PC-3 (cell line): ENCODE measurements around the gene CACNA1S. TPM values are rescaled to one million over a fixed set of nuclear protein-coding genes. Genes with fewer than 3 reads are reported as not detected.

Experiments
- ATAC-seq: fragments of 200-7000 bp; cut with Tn5 transposase; 2 replicates; pipeline ENCODE4 v1.9.1; 2020; ENCODE audit warnings: mild to moderate bottlenecking, moderate library complexity
- BruUV-seq: library from RNA; stranded (reverse); fragments of 400-500 nt; replicated peaks from 2 replicates; lab custom pipeline; 2021; lab: Mats Ljungman, UMichigan
- CTCF ChIA-PET: fragments of 300-600 bp; sonication (Branson Sonifier 250); formaldehyde crosslinking; loops from one replicate; lab custom pipeline; 2022; ENCODE audit warnings: antibody characterized with exemption; lab: Charles Lee
- POLR2A ChIA-PET: fragments of 300-600 bp; sonication (Branson Sonifier 250); formaldehyde crosslinking; loops from one replicate; lab custom pipeline; 2022; ENCODE audit warnings: antibody characterized with exemption; ENCODE audit not compliant: unreplicated experiment; lab: Charles Lee
- DNase-seq: peaks from one replicate; pipeline ENCODE4 v3.0.0-alpha.2; 2015
- H2AFZ ChIP-seq: fragments of 300-600 bp; sonication (generic); 2 replicates; pipeline ENCODE4 v1.6.0; 2016; ENCODE audit warnings: antibody characterized with exemption, low read length
- H3F3A ChIP-seq: fragments of 300-600 bp; sonication (generic); one replicate; pipeline ENCODE4 v1.6.0; 2017; ENCODE audit warnings: antibody characterized with exemption, low read length, control low read depth, mild to moderate bottlenecking; ENCODE audit not compliant: unreplicated experiment
- H3K27ac ChIP-seq: fragments of 300-600 bp; sonication (generic); 2 replicates; pipeline ENCODE4 v1.5.1; 2016; ENCODE audit warnings: mild to moderate bottlenecking, low read length
- H3K27me3 ChIP-seq: fragments of 300-600 bp; sonication (generic); 2 replicates; pipeline ENCODE4 v1.6.1; 2016; ENCODE audit warnings: low read length, mixed read lengths
- H3K36me3 ChIP-seq: fragments of 300-600 bp; sonication (generic); 2 replicates; pipeline ENCODE4 v1.6.1; 2016; ENCODE audit warnings: low read depth, mixed run types, low read length, mixed read lengths
- H3K4me1 ChIP-seq: fragments of 300-600 bp; sonication (generic); 2 replicates; pipeline ENCODE4 v1.5.1; 2016; ENCODE audit warnings: low read length; ENCODE audit not compliant: insufficient read depth
- H3K4me2 ChIP-seq: fragments of 300-600 bp; sonication (generic); 2 replicates; pipeline ENCODE4 v1.6.0; 2016; ENCODE audit warnings: low read length
- H3K4me3 ChIP-seq: fragments of 300-600 bp; sonication (generic); 2 replicates; pipeline ENCODE4 v1.5.1; 2016; ENCODE audit warnings: mild to moderate bottlenecking, low read length, mixed read lengths
- H3K79me2 ChIP-seq: fragments of 300-600 bp; sonication (generic); 2 replicates; pipeline ENCODE4 v1.6.1; 2017; ENCODE audit warnings: low read length, mixed read lengths
- H3K9ac ChIP-seq: fragments of 300-600 bp; sonication (generic); 2 replicates; pipeline ENCODE4 v1.6.0; 2016; ENCODE audit warnings: mild to moderate bottlenecking, low read length
- H3K9me2 ChIP-seq: fragments of 300-600 bp; sonication (generic); replicated peaks from 2 replicates; pipeline ENCODE4 v1.6.1; 2016; ENCODE audit warnings: mixed run types, low read length, mixed read lengths
- H3K9me3 ChIP-seq: fragments of 300-600 bp; sonication (generic); 2 replicates; pipeline ENCODE4 v1.6.1; 2016; ENCODE audit warnings: low read length, mixed read lengths
- H4K20me1 ChIP-seq: fragments of 300-600 bp; sonication (generic); 2 replicates; pipeline ENCODE4 v1.6.1; 2016; ENCODE audit warnings: low read length, mixed read lengths
- EZH2 ChIP-seq: fragments of 300-600 bp; sonication (generic); IDR thresholded peaks from one replicate; pipeline ENCODE4 v1.6.1; 2017; ENCODE audit warnings: antibody characterized with exemption, mild to moderate bottlenecking, low read length; ENCODE audit not compliant: unreplicated experiment
- EZH2phosphoT487 ChIP-seq: fragments of 300-600 bp; sonication (generic); IDR thresholded peaks from 2 replicates; pipeline ENCODE4 v1.6.1; 2018; ENCODE audit warnings: mild to moderate bottlenecking, antibody characterized with exemption, low read length, borderline replicate concordance
- intact Hi-C: fragments of 100-400 bp; cut with micrococcal nuclease; formaldehyde crosslinking; loops from 2 replicates; pipeline ENCODE4 v1.9.0; 2023
- total RNA-seq: library from RNA; depleted of rRNA; stranded (reverse); fragments of >200 nt; gene quantifications from 2 replicates; pipeline ENCODE4 v1.2.3, GENCODE V29; 2014
- TF ChIP-seq, protein P1 (sequence below): fragments of 300-600 bp; sonication (generic); conservative IDR thresholded peaks from 2 replicates; pipeline ENCODE4 v1.5.1; 2017; ENCODE audit warnings: antibody characterized with exemption, low read depth, mild to moderate bottlenecking, low read length

The CACNA1S gene
- total RNA-seq, 1 experiment from 2014 or later: not detected

DNA sequence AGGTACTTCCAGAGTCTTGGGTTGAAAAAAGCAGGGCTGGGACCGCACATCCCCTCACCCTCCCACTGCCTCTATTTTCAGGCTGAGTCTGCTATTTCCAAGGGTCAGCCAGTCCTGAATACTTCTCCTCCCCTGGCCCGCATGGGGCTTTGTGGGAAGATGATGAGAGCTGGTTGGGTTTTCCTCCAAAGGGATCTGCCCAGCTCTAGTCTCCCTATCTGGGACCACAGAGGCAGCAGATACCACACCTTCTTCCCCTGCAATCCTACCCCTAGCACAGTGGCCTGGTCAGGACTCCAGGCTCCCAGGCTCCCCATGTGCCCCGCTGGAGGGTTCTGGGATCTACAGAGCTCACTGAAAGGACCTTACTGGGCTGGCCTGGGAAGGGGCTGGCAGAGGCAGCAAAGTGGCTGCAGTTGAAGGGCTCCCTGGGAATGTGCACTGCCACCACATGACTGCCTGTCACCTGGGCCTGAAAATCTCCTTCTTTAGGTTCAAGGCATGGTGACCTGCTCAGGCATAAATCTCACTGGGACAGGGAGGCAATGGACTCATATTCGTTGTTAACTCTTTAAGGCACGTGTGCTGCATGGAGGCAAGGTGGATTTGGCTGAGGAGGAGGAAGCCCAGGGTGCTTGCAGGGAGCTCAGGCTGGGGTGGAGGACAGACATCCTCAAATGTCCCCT, 13.1 kb downstream of the CACNA1S start:
- no TSS peak for BruUV-seq
- CTCF ChIA-PET: interaction anchor here (0.6 to 0.7 kb wide), 2 partner anchors 22 to 119 kb away, joined by 3 to 4 read pairs; no protein-coding TSS in a partner anchor
- H3F3A ChIP-seq: no peaks in the 10 kb centered on the region

DNA sequence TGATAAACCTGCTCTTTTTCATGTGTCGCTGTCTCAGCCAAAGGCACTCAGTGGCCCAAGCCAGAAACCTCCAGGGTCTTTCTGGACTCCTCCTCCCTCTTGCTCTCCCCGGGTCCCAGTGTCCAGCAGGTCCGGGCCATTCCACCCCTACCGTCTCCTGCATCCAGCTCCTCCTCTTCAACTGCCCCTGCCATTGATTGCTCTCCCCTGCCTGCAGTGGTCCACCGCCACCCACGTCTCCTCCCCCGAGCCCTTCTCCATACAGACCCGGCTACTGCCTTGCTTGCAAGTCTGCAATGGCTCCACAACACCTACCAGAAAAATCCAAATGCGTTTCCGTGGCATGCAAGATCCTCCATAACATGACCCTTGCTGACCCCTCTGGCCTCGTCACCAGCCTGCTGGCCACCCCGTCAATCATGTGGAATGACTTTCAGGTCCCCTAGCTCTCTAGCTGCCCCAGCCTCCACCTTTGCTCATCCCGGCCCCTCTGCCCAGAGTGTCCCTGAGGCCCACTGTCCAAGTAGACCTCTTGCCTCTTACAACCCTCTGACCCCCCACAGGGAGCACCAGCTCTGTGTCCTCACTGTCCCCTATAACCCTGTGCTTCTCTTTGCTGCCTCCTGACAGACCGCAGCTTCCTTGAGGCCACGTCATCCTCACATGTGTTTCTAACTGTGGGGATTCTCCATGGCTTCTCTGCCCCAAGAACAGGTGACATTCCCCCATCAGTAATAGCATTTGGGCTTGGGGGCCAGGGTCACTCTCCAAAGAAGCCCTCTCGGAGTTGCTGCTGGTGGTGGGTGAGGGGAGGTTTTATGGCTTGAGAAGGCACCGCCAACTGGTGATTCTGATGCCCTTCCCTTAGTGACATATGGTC, 15.0 kb downstream of the CACNA1S start:
- H3K9ac ChIP-seq: no peak overlapping the region
- POLR2A ChIA-PET: no interaction called here
- H3K4me3 ChIP-seq: no peak overlapping the region

More for the DNA sequence above, 13.1 kb downstream of the CACNA1S start:
- Histone ChIP-seq H3K27ac (no peak overlapping the region), H3K4me1 (no peaks in the 10 kb centered on the region), H3K27me3 (peaks cover 84% of the 10 kb centered on the region), H3K4me2 (no peak overlapping the region), H3K4me3 (no peak overlapping the region), H3K36me3 (no peaks in the 10 kb centered on the region), H3K9ac (no peak overlapping the region), H3K9me2 (no peaks in the 10 kb centered on the region), H3K79me2 (no peaks in the 10 kb centered on the region), H2AFZ (no peak overlapping the region), H3K9me3 (no peaks in the 10 kb centered on the region), H4K20me1 (no peaks in the 10 kb centered on the region)
- TF ChIP-seq, protein P1, sequence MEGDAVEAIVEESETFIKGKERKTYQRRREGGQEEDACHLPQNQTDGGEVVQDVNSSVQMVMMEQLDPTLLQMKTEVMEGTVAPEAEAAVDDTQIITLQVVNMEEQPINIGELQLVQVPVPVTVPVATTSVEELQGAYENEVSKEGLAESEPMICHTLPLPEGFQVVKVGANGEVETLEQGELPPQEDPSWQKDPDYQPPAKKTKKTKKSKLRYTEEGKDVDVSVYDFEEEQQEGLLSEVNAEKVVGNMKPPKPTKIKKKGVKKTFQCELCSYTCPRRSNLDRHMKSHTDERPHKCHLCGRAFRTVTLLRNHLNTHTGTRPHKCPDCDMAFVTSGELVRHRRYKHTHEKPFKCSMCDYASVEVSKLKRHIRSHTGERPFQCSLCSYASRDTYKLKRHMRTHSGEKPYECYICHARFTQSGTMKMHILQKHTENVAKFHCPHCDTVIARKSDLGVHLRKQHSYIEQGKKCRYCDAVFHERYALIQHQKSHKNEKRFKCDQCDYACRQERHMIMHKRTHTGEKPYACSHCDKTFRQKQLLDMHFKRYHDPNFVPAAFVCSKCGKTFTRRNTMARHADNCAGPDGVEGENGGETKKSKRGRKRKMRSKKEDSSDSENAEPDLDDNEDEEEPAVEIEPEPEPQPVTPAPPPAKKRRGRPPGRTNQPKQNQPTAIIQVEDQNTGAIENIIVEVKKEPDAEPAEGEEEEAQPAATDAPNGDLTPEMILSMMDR: no peak
- TF ChIP-seq EZH2phosphoT487: no peak
- no peak for TF ChIP-seq EZH2
- DNase-seq (no peak), ATAC-seq (no peak; the same call in 1 of the 2 replicates)
- POLR2A ChIA-PET: no interaction called here
- intact Hi-C loops: no loop called here

More for the DNA sequence above, 15.0 kb downstream of the CACNA1S start:
- no peak overlapping the region for H2AFZ ChIP-seq
- intact Hi-C loops: no loop called here
- no peaks in the 10 kb centered on the region for H3K9me3 ChIP-seq
- no peaks in the 10 kb centered on the region for H4K20me1 ChIP-seq
- BruUV-seq: no TSS peak
- DNase-seq: no peak
- no peak for ATAC-seq
- H3K27ac ChIP-seq: no peak overlapping the region
- H3K4me1 ChIP-seq: no peaks in the 10 kb centered on the region
- no peaks in the 10 kb centered on the region for H3K9me2 ChIP-seq
- H3K4me2 ChIP-seq: no peak overlapping the region
- CTCF ChIA-PET: interaction anchor here (0.6 kb wide), 1 partner anchor 133 kb away, joined by 3 read pairs; no protein-coding TSS in a partner anchor
- H3F3A ChIP-seq: no peaks in the 10 kb centered on the region
- peaks cover 91% of the 10 kb centered on the region for H3K27me3 ChIP-seq
- TF ChIP-seq, protein P1: no peak
- TF ChIP-seq EZH2phosphoT487 (no peak), EZH2 (no peak)
- H3K36me3 ChIP-seq: no peaks in the 10 kb centered on the region
- H3K79me2 ChIP-seq: no peaks in the 10 kb centered on the region
